Spleen (tissue), 11 donors: Measurements from ENCODE around the gene ACTR1B. TPM values are rescaled to one million over a fixed set of nuclear protein-coding genes. Genes with fewer than 3 reads are reported as not detected.

Experiments
- DNase-seq: peaks from one replicate; pipeline ENCODE4 v3.0.0-alpha.2; 2020
- H3K27ac ChIP-seq, 8 donors: fragments of 200-600 bp; sonication (generic) in 7 of 8; 1 replicate in 4 of 8; 2 replicates in 4 of 8; pipeline versions ENCODE4 v1.5.0 to v1.8.0; 2016 to 2021; ENCODE audit warnings: inconsistent platforms in 4 of 8, mild to moderate bottlenecking in 4 of 8, moderate library complexity in 1 of 8
- H3K27me3 ChIP-seq, 7 donors: fragments of 200-600 bp; sonication (generic) in 6 of 7; replicated peaks in 1 of 7; 1 replicate in 4 of 7; 2 replicates in 3 of 7; pipeline versions ENCODE4 v1.5.0 to v1.8.0; 2016 to 2021; ENCODE audit warnings: inconsistent platforms in 3 of 7, mild to moderate bottlenecking in 1 of 7
- H3K36me3 ChIP-seq, 6 donors: fragments of 200-600 bp; sonication (generic) in 5 of 6; 1 replicate in 4 of 6; 2 replicates in 2 of 6; pipeline versions ENCODE4 v1.5.0 to v1.8.0; 2016 to 2021; ENCODE audit warnings: inconsistent platforms in 2 of 6
- H3K4me1 ChIP-seq, 6 donors: fragments of 200-600 bp; sonication (generic) in 5 of 6; 1 replicate in 3 of 6; 2 replicates in 3 of 6; pipeline versions ENCODE4 v1.5.0 to v1.8.0; 2016 to 2021; ENCODE audit warnings: inconsistent platforms in 3 of 6
- H3K4me3 ChIP-seq, 8 donors: fragments of 200-600 bp; sonication (generic) in 7 of 8; 1 replicate in 4 of 8; 2 replicates in 4 of 8; pipeline versions ENCODE4 v1.5.0 to v1.8.0; 2016 to 2021; ENCODE audit warnings: inconsistent platforms in 4 of 8, mild to moderate bottlenecking in 4 of 8, moderate library complexity in 2 of 8
- H3K9me3 ChIP-seq, 8 donors: fragments of 200-600 bp; sonication (generic) in 7 of 8; 1 replicate in 4 of 8; 2 replicates in 4 of 8; pipeline versions ENCODE4 v1.5.0 to v1.8.0; 2016 to 2021; ENCODE audit warnings: inconsistent platforms in 4 of 8
- POLR2A ChIP-seq, 3 donors: fragments of 450-650 bp; IDR thresholded peaks; one replicate each; pipeline ENCODE4 v1.5.1; 2017; ENCODE audit warnings: antibody characterized with exemption in 3 of 3, mild to moderate bottlenecking in 1 of 3
- POLR2AphosphoS5 ChIP-seq, 3 donors: sonication (generic); formaldehyde crosslinking; IDR thresholded peaks; one replicate each; pipeline ENCODE4 v1.5.1; 2017; ENCODE audit warnings: antibody characterized with exemption in 3 of 3
- WGBS, 5 donors: extraction: QIAGEN DNeasy Blood & Tissue Kit in 3 of 5; methylation state at CpG; one replicate each; pipeline versions ENCODE4 v1.1.5 to v1.1.7; 2013 to 2018; 5-methylcytosine and 5-hydroxymethylcytosine counted together
- intact Hi-C: fragments of 100-400 bp; cut with DNase I; formaldehyde crosslinking; loops from one replicate; pipeline ENCODE4 v1.15.0; 2023; ENCODE audit warnings: low total_unique reads
- polyA plus RNA-seq, 3 donors: library from polyadenylated mRNA; stranded (reverse); fragments of 200-250 nt; gene quantifications; one replicate each; pipeline ENCODE4 v1.2.1, GENCODE V29; 2013
- total RNA-seq, 7 donors: library from RNA; depleted of rRNA in 3 of 7; stranded (reverse); fragments of >200 nt in 3 of 7; fragmentation: NEBNext Ultra II Directional in 4 of 7; extraction: Animal tissue kit (Norgen Biotek cat#: 25700) in 4 of 7; gene quantifications; one replicate each; pipeline versions ENCODE4 v1.1.0 to v1.2.1, GENCODE V29; 2016 to 2021
- TF ChIP-seq, protein P1 (sequence below), 11 experiments: fragments of 200-600 bp in 7 of 11; fragments of 450-650 bp in 4 of 11; sonication (generic) in 4 of 11; IDR thresholded peaks in 8 of 11; conservative IDR thresholded peaks in 3 of 11; 1 replicate in 7 of 11; 2 replicates in 4 of 11; pipeline versions ENCODE4 v1.4.0 to v1.8.0; 2016 to 2021; ENCODE audit warnings: antibody characterized with exemption in 11 of 11, inconsistent platforms in 4 of 11, mild to moderate bottlenecking in 1 of 11
- donor health status: healthy with polysubstance abuse.
- donor health status: DM: no; HTN: no; CAD: no; lungs with moderate emphysema.
- donor health status: DM: no; HTN: no; CAD: no.
- donor health status: Bipolar disorder and iron deficiency.
- donor health status: healthy.
- donor health status: DM: no; HTN: no; CAD: no.
- donor health status: DM: yes; HTN: yes; CAD: no.

Gene ACTR1B
- total and polyA plus RNA-seq, 10 donors: 59.7 to 101 (median 77.1) TPM

- Histone ChIP-seq H3K27ac (no peak overlapping the region), H3K9me3 (peaks cover 0 to 9% (median 2%) of the 10 kb centered on the region in 8 donors), H3K36me3 (peaks cover 4 to 78% (median 42%) of the 10 kb centered on the region in 6 donors), H3K4me1 (peaks cover 9 to 19% (median 13%) of the 10 kb centered on the region in 6 donors), H3K4me3 (no peak overlapping the region), H3K27me3 (no peaks in the 10 kb centered on the region)
- intact Hi-C loops: no loop called here
- no peak for DNase-seq
- WGBS, 5 donors: 92 to 99% (median 98%) methylated on average over 7 of the region's 7 CpGs
- TF ChIP-seq POLR2AphosphoS5 (IDR thresholded peaks at IDR 0.05) (peak in 2 of 3 donors; percentile 28 to 38), POLR2A (IDR thresholded peaks at IDR 0.05) (no peak)
- TF ChIP-seq, protein P1, sequence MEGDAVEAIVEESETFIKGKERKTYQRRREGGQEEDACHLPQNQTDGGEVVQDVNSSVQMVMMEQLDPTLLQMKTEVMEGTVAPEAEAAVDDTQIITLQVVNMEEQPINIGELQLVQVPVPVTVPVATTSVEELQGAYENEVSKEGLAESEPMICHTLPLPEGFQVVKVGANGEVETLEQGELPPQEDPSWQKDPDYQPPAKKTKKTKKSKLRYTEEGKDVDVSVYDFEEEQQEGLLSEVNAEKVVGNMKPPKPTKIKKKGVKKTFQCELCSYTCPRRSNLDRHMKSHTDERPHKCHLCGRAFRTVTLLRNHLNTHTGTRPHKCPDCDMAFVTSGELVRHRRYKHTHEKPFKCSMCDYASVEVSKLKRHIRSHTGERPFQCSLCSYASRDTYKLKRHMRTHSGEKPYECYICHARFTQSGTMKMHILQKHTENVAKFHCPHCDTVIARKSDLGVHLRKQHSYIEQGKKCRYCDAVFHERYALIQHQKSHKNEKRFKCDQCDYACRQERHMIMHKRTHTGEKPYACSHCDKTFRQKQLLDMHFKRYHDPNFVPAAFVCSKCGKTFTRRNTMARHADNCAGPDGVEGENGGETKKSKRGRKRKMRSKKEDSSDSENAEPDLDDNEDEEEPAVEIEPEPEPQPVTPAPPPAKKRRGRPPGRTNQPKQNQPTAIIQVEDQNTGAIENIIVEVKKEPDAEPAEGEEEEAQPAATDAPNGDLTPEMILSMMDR (IDR thresholded peaks at IDR 0.05 in 8 of 11, conservative IDR thresholded peaks at IDR 0.05 in 3 of 11): no peak
Observed at GRCh38 chr2:97656129-97656755, 7.6 kb downstream of the ACTR1B start.

- TF ChIP-seq, protein P1 (IDR thresholded peaks at IDR 0.05 in 8 of 11, conservative IDR thresholded peaks at IDR 0.05 in 3 of 11): no peak
- no peak for TF ChIP-seq POLR2AphosphoS5 (IDR thresholded peaks at IDR 0.05)
- TF ChIP-seq POLR2A (IDR thresholded peaks at IDR 0.05): no peak
- 83 to 96% (median 91%) methylated on average over 2 of the region's 2 CpGs for WGBS, 5 donors
- H3K36me3 ChIP-seq: peaks cover 4 to 77% (median 47%) of the 10 kb centered on the region in 6 donors
Observed at GRCh38 chr2:97654791-97655190, 9.1 kb downstream of the ACTR1B start.

DNA sequence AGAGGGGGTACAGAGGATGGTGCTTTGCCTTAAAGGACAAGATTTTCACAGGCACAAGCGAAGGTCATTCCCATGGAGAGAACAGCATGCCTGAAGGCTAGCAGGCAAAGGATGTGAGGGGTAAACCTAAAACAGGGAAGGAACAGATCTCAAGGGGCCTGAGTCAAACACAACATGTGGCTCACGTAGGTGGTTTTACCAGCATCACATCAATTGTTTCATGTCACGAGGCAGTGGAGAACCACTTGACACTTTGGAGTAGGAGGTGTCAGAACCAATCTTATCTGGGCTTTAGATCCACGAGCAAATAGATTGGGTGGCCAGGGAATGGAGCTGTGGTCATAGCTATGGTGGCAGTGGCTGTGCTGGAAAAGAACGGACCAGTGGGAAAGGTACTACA is 9.5 kb downstream of the ACTR1B start:
- peaks cover 0 to 9% (median 2%) of the 10 kb centered on the region in 8 donors for H3K9me3 ChIP-seq
- peaks cover 0 to 2% (median 0%) of the 10 kb centered on the region in 6 donors for H3K4me1 ChIP-seq
- TF ChIP-seq POLR2AphosphoS5 (IDR thresholded peaks at IDR 0.05) (no peak), POLR2A (IDR thresholded peaks at IDR 0.05) (no peak)
- TF ChIP-seq, protein P1 (IDR thresholded peaks at IDR 0.05 in 8 of 11, conservative IDR thresholded peaks at IDR 0.05 in 3 of 11): no peak
- no peak overlapping the region for H3K27ac ChIP-seq
- no peak for DNase-seq
- WGBS, 5 donors: 82 to 91% (median 90%) methylated on average over 5 of the region's 5 CpGs
- no peak overlapping the region for H3K4me3 ChIP-seq
- no peaks in the 10 kb centered on the region for H3K27me3 ChIP-seq
- peaks cover 4 to 77% (median 49%) of the 10 kb centered on the region in 6 donors for H3K36me3 ChIP-seq
- intact Hi-C loops: no loop called here

More at GRCh38 chr2:97654791-97655190, 9.1 kb downstream of the ACTR1B start:
- peaks cover 0 to 9% (median 2%) of the 10 kb centered on the region in 8 donors for H3K9me3 ChIP-seq
- DNase-seq: no peak
- H3K27ac ChIP-seq: no peak overlapping the region
- intact Hi-C loops: no loop called here
- H3K4me1 ChIP-seq: peaks cover 0 to 5% (median under 1%) of the 10 kb centered on the region in 6 donors
- H3K4me3 ChIP-seq: no peak overlapping the region
- H3K27me3 ChIP-seq: no peaks in the 10 kb centered on the region

GRCh38 chr2:97653874-97654273 is 10.0 kb downstream of the ACTR1B start:
- Histone ChIP-seq H3K36me3 (peaks cover 4 to 77% (median 48%) of the 10 kb centered on the region in 6 donors), H3K27ac (no peak overlapping the region), H3K4me3 (no peak overlapping the region), H3K4me1 (peaks cover 0 to 7% (median 0%) of the 10 kb centered on the region in 6 donors), H3K27me3 (no peaks in the 10 kb centered on the region), H3K9me3 (peaks cover 0 to 9% (median 2%) of the 10 kb centered on the region in 8 donors)
- TF ChIP-seq POLR2AphosphoS5 (IDR thresholded peaks at IDR 0.05): no peak
- TF ChIP-seq POLR2A (IDR thresholded peaks at IDR 0.05): no peak
- TF ChIP-seq, protein P1 (IDR thresholded peaks at IDR 0.05 in 8 of 11, conservative IDR thresholded peaks at IDR 0.05 in 3 of 11): no peak
- intact Hi-C loops: no loop called here
- WGBS, 5 donors: 96 to 100% (median 98%) methylated on average over 1 of the region's 1 CpG
- no peak for DNase-seq
